Activated CD4-positive, alpha-beta T cell treated with anti-CD3 and anti-CD28 coated beads, Interleukin-2, amount 10 ng/mL, durations not matched to agents 24 days and 14 days (primary cell): Measurements from ENCODE around the gene TEX55. TPM values are rescaled to one million over a fixed set of nuclear protein-coding genes. Genes with fewer than 3 reads are reported as not detected.

ENCODE experiments used
- DNase-seq: peaks from one replicate; pipeline ENCODE4 v3.0.0; 2022
- H3K27ac Mint-ChIP-seq: one replicate; pipeline ENCODE4 v1.8.0; 2022; ENCODE audit warnings: mild to moderate bottlenecking, mixed read lengths
- H3K27me3 Mint-ChIP-seq: one replicate; pipeline ENCODE4 v1.8.0; 2022; ENCODE audit warnings: mixed read lengths
- H3K36me3 Mint-ChIP-seq: one replicate; pipeline ENCODE4 v1.8.0; 2022; ENCODE audit warnings: low read depth, mild to moderate bottlenecking, mixed read lengths
- H3K4me1 Mint-ChIP-seq: one replicate; pipeline ENCODE4 v1.8.0; 2021; ENCODE audit warnings: mixed read lengths
- H3K4me3 Mint-ChIP-seq: one replicate; pipeline ENCODE4 v1.8.0; 2022; ENCODE audit warnings: mild to moderate bottlenecking, moderate library complexity, mixed read lengths
- H3K9me3 Mint-ChIP-seq: one replicate; pipeline ENCODE4 v1.8.0; 2021; ENCODE audit warnings: mixed read lengths
- intact Hi-C: fragments of 100-400 bp; cut with micrococcal nuclease; formaldehyde crosslinking; loops from one replicate; pipeline ENCODE4 v1.15.1; 2023
- total RNA-seq: library from RNA; stranded (reverse); gene quantifications from 2 replicates; pipeline ENCODE4 v1.2.3, GENCODE V29; 2022

TEX55 gene
- total RNA-seq, 1 donor from 2014 or later: not detected

- intact Hi-C loops: no loop called here
- peaks cover 12% of the 10 kb centered on the region for H3K27me3 Mint-ChIP-seq
- no peaks in the 10 kb centered on the region for H3K4me1 Mint-ChIP-seq
- no peak overlapping the region for H3K27ac Mint-ChIP-seq
- no peak overlapping the region for H3K4me3 Mint-ChIP-seq
- DNase-seq: no peak
- peaks cover 3% of the 10 kb centered on the region for H3K9me3 Mint-ChIP-seq
- H3K36me3 Mint-ChIP-seq: no peaks in the 10 kb centered on the region
Observed at GRCh38 chr3:119176778-119177177, 30.8 kb downstream of the TEX55 start.

DNA sequence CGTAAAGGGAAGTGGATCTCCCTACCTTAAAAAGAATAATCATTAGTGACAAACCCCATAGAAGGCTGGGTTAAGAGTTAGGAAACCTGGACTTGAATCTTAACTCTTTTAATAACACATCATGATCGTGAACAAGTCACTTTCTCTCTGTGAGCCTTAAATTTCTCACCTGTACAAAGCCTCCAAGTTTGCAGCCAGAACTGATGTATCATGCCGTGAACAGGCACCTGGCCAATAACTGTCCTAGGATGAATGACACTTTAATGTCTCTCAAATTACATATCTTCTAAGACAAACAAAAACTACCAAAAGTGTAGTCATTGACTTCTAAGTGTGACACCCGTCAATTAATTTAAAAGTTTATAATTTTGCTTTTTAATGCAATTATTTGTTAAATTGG is 31.4 kb downstream of the TEX55 start:
- intact Hi-C loops: no loop called here
- no peak overlapping the region for H3K4me3 Mint-ChIP-seq
- no peaks in the 10 kb centered on the region for H3K4me1 Mint-ChIP-seq
- H3K27me3 Mint-ChIP-seq: peaks cover 12% of the 10 kb centered on the region
- no peak for DNase-seq
- H3K27ac Mint-ChIP-seq: no peak overlapping the region
- no peaks in the 10 kb centered on the region for H3K36me3 Mint-ChIP-seq
- H3K9me3 Mint-ChIP-seq: peaks cover 3% of the 10 kb centered on the region

DNA sequence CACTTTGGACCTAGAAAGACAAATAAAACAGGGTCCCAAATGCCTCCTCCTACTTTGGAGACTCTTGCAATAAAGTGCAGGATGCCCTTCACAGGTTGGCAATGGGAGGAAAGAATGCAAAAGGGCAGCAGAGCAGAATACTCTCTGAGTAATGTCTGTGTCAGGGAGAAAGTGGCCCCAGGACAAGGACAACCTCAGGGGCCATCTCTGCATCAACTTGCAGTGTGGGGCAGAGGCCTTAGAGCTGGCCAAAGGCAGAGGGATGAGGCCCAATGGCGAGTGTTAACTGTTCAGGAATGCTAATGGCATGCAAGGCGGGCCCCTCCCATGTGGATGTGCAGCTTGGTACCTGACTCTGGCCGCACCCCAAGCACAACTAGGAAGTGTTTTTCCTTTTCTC is 35.8 kb downstream of the TEX55 start:
- DNase-seq: no peak
- Mint-ChIP-seq H3K4me3 (no peak overlapping the region), H3K4me1 (no peaks in the 10 kb centered on the region), H3K27ac (no peak overlapping the region), H3K27me3 (peaks cover 2% of the 10 kb centered on the region), H3K9me3 (peaks cover 3% of the 10 kb centered on the region), H3K36me3 (no peaks in the 10 kb centered on the region)
- intact Hi-C loops: no loop called here

GRCh38 chr3:119184111-119184510 is 38.1 kb downstream of the TEX55 start:
- Mint-ChIP-seq H3K27me3 (no peaks in the 10 kb centered on the region), H3K27ac (no peak overlapping the region), H3K4me1 (no peaks in the 10 kb centered on the region), H3K36me3 (no peaks in the 10 kb centered on the region), H3K4me3 (no peak overlapping the region), H3K9me3 (no peaks in the 10 kb centered on the region)
- intact Hi-C loops: no loop called here
- no peak for DNase-seq

GRCh38 chr3:119184796-119185570 is 39.0 kb downstream of the TEX55 start:
- Mint-ChIP-seq H3K4me3 (no peak overlapping the region), H3K27me3 (no peaks in the 10 kb centered on the region), H3K9me3 (no peaks in the 10 kb centered on the region), H3K36me3 (no peaks in the 10 kb centered on the region), H3K4me1 (no peaks in the 10 kb centered on the region), H3K27ac (no peak overlapping the region)
- intact Hi-C loops: no loop called here
- no peak for DNase-seq

DNA sequence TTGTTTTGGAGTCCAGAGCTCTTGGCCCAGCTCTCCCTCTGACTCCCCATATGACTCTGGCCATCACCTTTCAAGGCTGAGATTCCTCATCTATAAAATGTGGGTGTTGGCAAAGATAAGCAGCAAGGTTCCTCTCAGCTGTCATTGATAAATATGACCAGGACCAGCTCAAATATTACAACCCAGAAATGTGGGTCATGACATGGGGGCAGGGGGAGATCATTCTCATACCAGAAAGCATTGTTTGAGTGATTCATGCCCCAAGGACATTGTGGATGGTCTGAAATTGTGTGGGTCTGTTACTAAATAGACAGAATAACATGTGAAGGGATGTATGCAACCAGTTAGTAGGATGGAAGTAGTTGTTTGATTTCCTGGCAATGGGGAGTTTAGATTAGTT is 41.3 kb downstream of the TEX55 start:
- intact Hi-C loops: no loop called here
- DNase-seq: no peak
- no peaks in the 10 kb centered on the region for H3K9me3 Mint-ChIP-seq
- no peak overlapping the region for H3K4me3 Mint-ChIP-seq
- no peaks in the 10 kb centered on the region for H3K27me3 Mint-ChIP-seq
- H3K4me1 Mint-ChIP-seq: no peaks in the 10 kb centered on the region
- no peak overlapping the region for H3K27ac Mint-ChIP-seq
- no peaks in the 10 kb centered on the region for H3K36me3 Mint-ChIP-seq

- no peaks in the 10 kb centered on the region for H3K4me1 Mint-ChIP-seq
- DNase-seq: no peak
- H3K4me3 Mint-ChIP-seq: no peak overlapping the region
- no peaks in the 10 kb centered on the region for H3K9me3 Mint-ChIP-seq
- H3K27me3 Mint-ChIP-seq: no peaks in the 10 kb centered on the region
- H3K27ac Mint-ChIP-seq: no peak overlapping the region
- intact Hi-C loops: no loop called here
- no peaks in the 10 kb centered on the region for H3K36me3 Mint-ChIP-seq
Observed at GRCh38 chr3:119191800-119192199, 45.8 kb downstream of the TEX55 start.

DNA sequence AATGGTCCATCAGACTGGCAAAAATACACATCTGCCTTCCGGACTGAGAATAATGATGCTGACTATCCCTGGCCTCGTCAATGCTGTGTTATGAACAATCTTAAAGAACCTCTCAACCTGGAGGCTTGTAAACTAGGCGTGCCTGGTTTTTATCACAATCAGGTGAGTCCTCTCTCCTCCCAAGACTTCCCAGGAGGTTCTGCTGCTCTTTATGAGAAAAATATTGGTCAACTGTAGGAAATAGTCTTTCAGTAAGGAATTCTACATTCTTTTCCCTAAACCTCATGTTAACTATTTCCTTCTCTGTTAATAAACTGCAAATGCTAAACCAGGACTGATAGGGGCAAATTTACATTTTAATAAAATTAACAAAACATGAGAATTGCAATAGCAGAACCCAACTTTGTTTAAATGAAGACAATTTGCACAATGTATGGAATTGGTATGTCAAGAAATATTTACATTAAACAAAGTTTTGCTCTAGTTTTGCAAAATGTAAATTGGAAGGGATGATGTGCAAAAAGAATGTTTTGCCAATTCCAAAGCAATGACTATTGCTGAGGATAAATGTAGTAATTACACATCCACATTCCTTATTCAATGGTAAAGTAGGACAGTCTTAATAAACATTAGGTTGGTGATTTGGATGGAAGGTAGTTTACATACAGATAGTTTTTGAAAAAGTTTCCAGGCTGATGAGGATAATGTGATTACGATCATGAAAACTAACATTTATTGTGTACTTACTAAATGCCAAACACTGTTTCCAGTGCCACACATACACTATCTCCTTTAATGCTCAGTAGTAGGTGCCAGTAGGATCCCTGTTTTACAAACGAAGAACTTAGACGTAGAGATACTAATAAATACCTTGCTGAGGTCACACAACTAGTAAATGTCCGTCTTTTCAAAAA is 48.5 kb downstream of the TEX55 start:
- Mint-ChIP-seq H3K36me3 (no peaks in the 10 kb centered on the region), H3K4me3 (no peak overlapping the region), H3K9me3 (no peaks in the 10 kb centered on the region), H3K27me3 (no peaks in the 10 kb centered on the region), H3K27ac (no peak overlapping the region), H3K4me1 (no peaks in the 10 kb centered on the region)
- intact Hi-C loops: no loop called here
- no peak for DNase-seq

DNA sequence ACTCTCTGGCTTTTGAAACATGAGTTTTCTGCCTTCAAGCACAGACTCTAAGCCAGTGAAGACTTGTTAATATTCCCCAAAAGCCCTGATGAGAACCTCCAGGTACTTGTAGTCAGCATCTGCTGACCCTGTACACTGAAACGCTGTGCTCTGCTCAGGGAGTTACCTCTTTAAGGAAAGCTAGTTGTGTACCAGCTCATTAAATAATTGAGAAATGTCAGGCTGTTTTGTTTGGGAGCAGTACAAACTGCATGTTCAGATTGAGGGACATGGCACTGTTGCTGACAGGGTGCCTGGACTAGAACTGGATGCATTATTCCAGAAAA is 49.1 kb downstream of the TEX55 start:
- intact Hi-C loops: no loop called here
- DNase-seq: no peak
- Mint-ChIP-seq H3K27ac (no peak overlapping the region), H3K4me1 (no peaks in the 10 kb centered on the region), H3K4me3 (no peak overlapping the region), H3K36me3 (no peaks in the 10 kb centered on the region), H3K27me3 (no peaks in the 10 kb centered on the region), H3K9me3 (no peaks in the 10 kb centered on the region)

DNA sequence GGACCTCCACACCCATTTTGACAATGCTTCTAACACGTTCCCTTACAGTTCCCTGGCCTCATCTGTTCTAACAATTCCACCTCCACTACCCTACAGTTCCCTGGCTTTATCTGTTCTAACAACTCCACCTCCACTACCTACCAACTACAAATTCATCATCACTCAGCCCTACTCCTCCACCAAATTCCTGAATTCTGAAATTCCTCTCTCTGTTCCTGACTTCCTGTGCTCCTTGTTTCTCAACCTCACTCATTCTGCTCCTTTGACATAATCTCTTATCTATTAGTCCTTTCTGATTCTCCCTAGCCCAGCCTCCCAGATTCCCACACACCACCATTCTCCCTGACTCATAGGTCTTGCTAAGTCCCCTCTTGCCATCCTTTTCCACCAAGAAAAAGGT is 49.9 kb downstream of the TEX55 start:
- Mint-ChIP-seq H3K9me3 (no peaks in the 10 kb centered on the region), H3K4me1 (no peaks in the 10 kb centered on the region), H3K4me3 (no peak overlapping the region), H3K27ac (no peak overlapping the region), H3K27me3 (no peaks in the 10 kb centered on the region), H3K36me3 (no peaks in the 10 kb centered on the region)
- intact Hi-C loops: no loop called here
- no peak for DNase-seq

Other genes starting within 250 kb of the TEX55 start
- gene IGSF11, start 111.3 kb upstream of the TEX55 start, total RNA-seq: 0.47 TPM in 1 of 2 replicates, not detected in the other
- not detected in 2 replicates for gene UPK1B, start 27.4 kb downstream of the TEX55 start, total RNA-seq
- 14.8 and 15.5 TPM in 2 replicates for gene B4GALT4, start 94.7 kb downstream of the TEX55 start, total RNA-seq
- gene ARHGAP31, start 148.2 kb downstream of the TEX55 start, total RNA-seq: 9.5 and 11.0 TPM in 2 replicates